Lung (tissue), 12 donors: ENCODE results near the gene KCNQ2. TPM values are rescaled to one million over a fixed set of nuclear protein-coding genes. Genes with fewer than 3 reads are reported as not detected.
A peak's percentile ranks its signal among the peaks of the same experiment; 100 is the strongest.

ENCODE experiments used
- ATAC-seq: fragments of 200-7000 bp; cut with Tn5 transposase; one replicate; pipeline ENCODE4 v1.9.1; 2020; ENCODE audit warnings: moderate number of reproducible peaks; ENCODE audit not compliant: insufficient read depth, low FRiP score
- DNase-seq, 3 donors: peaks; one replicate each; pipeline ENCODE4 v3.0.0-alpha.2; 2013 to 2017
- H3K27ac ChIP-seq, 2 donors: one replicate each; pipeline ENCODE4 v1.5.1; 2013; ENCODE audit warnings: mild to moderate bottlenecking in 2 of 2, moderate library complexity in 2 of 2, control low read depth in 1 of 2, inconsistent platforms in 1 of 2, low read depth in 1 of 2, low read length in 1 of 2
- H3K27me3 ChIP-seq, 3 donors: one replicate each; pipeline ENCODE4 v1.5.1; 2013; ENCODE audit warnings: low read length in 2 of 3; ENCODE audit not compliant: control insufficient read depth in 3 of 3, insufficient read depth in 3 of 3
- H3K36me3 ChIP-seq, 4 donors: one replicate each; pipeline ENCODE4 v1.5.1; 2013; ENCODE audit warnings: low read length in 4 of 4, mild to moderate bottlenecking in 1 of 4, moderate library complexity in 1 of 4; ENCODE audit not compliant: control insufficient read depth in 4 of 4, insufficient read depth in 4 of 4
- H3K4me1 ChIP-seq, 5 donors: one replicate each; pipeline ENCODE4 v1.5.1; 2013; ENCODE audit warnings: low read length in 5 of 5, mild to moderate bottlenecking in 2 of 5, moderate library complexity in 1 of 5; ENCODE audit not compliant: control insufficient read depth in 5 of 5, insufficient read depth in 5 of 5
- H3K4me3 ChIP-seq: one replicate; pipeline ENCODE4 v1.5.1; 2013; ENCODE audit warnings: mild to moderate bottlenecking, control low read depth, moderate library complexity
- H3K9ac ChIP-seq, 2 donors: one replicate each; pipeline ENCODE4 v1.5.1; 2013; ENCODE audit warnings: low read length in 2 of 2, control low read depth in 1 of 2; ENCODE audit not compliant: insufficient read depth in 1 of 2
- H3K9me3 ChIP-seq, 4 donors: one replicate each; pipeline ENCODE4 v1.5.1; 2013; ENCODE audit warnings: low read length in 3 of 4, mild to moderate bottlenecking in 1 of 4, moderate library complexity in 1 of 4; ENCODE audit not compliant: control insufficient read depth in 4 of 4, insufficient read depth in 3 of 4
- CTCF ChIP-seq: IDR thresholded peaks from 2 replicates; pipeline ENCODE4 v1.5.1; 2012; ENCODE audit warnings: mild to moderate bottlenecking; ENCODE audit errors: control extremely low read depth, extremely low read depth
- WGBS, 2 donors: extraction: QIAGEN DNeasy Blood & Tissue Kit; methylation state at CpG; one replicate each; pipeline ENCODE4 v1.1.7; 2013; 5-methylcytosine and 5-hydroxymethylcytosine counted together
- polyA plus RNA-seq, 2 donors: library from polyadenylated mRNA; stranded (reverse); fragments of 200-250 nt; gene quantifications; one replicate each; pipeline ENCODE4 v1.2.1, GENCODE V29; 2013
- total RNA-seq, 2 donors: library from RNA; depleted of rRNA in 1 of 2; stranded (reverse); fragments of >200 nt in 1 of 2; gene quantifications; one replicate each; pipeline ENCODE4 v1.2.1, GENCODE V29; 2014 to 2021
- donor health status: control.
- donor health status: control.
- donor health status: Bipolar disorder and iron deficiency.
- donor health status: healthy.
- donor health status: DM: yes; HTN: yes; CAD: no.

The KCNQ2 gene
- total and polyA plus RNA-seq, 4 donors: 0.18 to 6.8 (median 0.28) TPM; not detected in 1

GRCh38 chr20:63458170-63459069 lies 14.0 kb downstream of the KCNQ2 start:
- Histone ChIP-seq H3K27ac (no peak overlapping the region), H3K4me1 (peaks cover 0 to 38% (median 0%) of the 10 kb centered on the region in 5 donors), H3K9me3 (peaks cover 0 to 3% (median 0%) of the 10 kb centered on the region in 4 donors), H3K4me3 (no peak overlapping the region), H3K9ac (no peak overlapping the region), H3K36me3 (no peaks in the 10 kb centered on the region), H3K27me3 (peaks cover 0 to 7% (median 5%) of the 10 kb centered on the region in 3 donors)
- no peak for TF ChIP-seq CTCF
- WGBS, 2 donors: 88 to 94% methylated on average over 36 of the region's 36 CpGs
- no peak for ATAC-seq
- no peak for DNase-seq

- Histone ChIP-seq H3K36me3 (no peaks in the 10 kb centered on the region), H3K27ac (no peak overlapping the region), H3K4me1 (peaks cover 0 to 38% (median 0%) of the 10 kb centered on the region in 5 donors), H3K4me3 (no peak overlapping the region), H3K9me3 (peaks cover 0 to 3% (median 0%) of the 10 kb centered on the region in 4 donors), H3K9ac (no peak overlapping the region), H3K27me3 (peaks cover 0 to 9% (median 7%) of the 10 kb centered on the region in 3 donors)
- WGBS, 2 donors: 27 to 38% methylated on average over 17 of the region's 17 CpGs
- ATAC-seq: no peak
- DNase-seq: peak in 1 of 3 donors; percentile 53
- TF ChIP-seq CTCF: no peak
These were observed 14.7 kb downstream of the KCNQ2 start for GRCh38 chr20:63457737-63458136.

GRCh38 chr20:63456429-63457284 lies 15.8 kb downstream of the KCNQ2 start:
- Histone ChIP-seq H3K9me3 (peaks cover 0 to 3% (median 0%) of the 10 kb centered on the region in 4 donors), H3K36me3 (no peaks in the 10 kb centered on the region), H3K27me3 (peaks cover 0 to 9% (median 5%) of the 10 kb centered on the region in 3 donors), H3K4me1 (peaks cover 0 to 38% (median 0%) of the 10 kb centered on the region in 5 donors), H3K27ac (no peak overlapping the region), H3K4me3 (no peak overlapping the region), H3K9ac (no peak overlapping the region)
- ATAC-seq (no peak), DNase-seq (peak; percentile 69 to 82 (median 77))
- WGBS, 2 donors: 58 to 75% methylated on average over 40 of the region's 40 CpGs
- no peak for TF ChIP-seq CTCF
